MM.1S (cell line): ENCODE data around the gene FRMD3.

Experiments
- DNase-seq: peaks from one replicate; pipeline ENCODE4 v3.0.0-alpha.2; 2015
- H2AFZ ChIP-seq: fragments of 300-600 bp; sonication (generic); 2 replicates; pipeline ENCODE4 v1.6.0; 2016; ENCODE audit warnings: antibody characterized with exemption, low read length
- H3F3A ChIP-seq: fragments of 300-600 bp; sonication (generic); 2 replicates; pipeline ENCODE4 v1.6.1; 2016; ENCODE audit warnings: mild to moderate bottlenecking, antibody characterized with exemption, low read length, moderate library complexity, mixed read lengths; ENCODE audit not compliant: insufficient read depth
- H3K27ac ChIP-seq: fragments of 300-600 bp; sonication (generic); 2 replicates; pipeline ENCODE4 v1.5.1; 2016; ENCODE audit warnings: mild to moderate bottlenecking, low read length
- H3K27me3 ChIP-seq: fragments of 300-600 bp; sonication (generic); replicated peaks from 2 replicates; pipeline ENCODE4 v1.6.0; 2016; ENCODE audit warnings: low read length; ENCODE audit not compliant: insufficient read depth
- H3K36me3 ChIP-seq: fragments of 300-600 bp; sonication (generic); replicated peaks from 2 replicates; pipeline ENCODE4 v1.6.1; 2016; ENCODE audit warnings: mild to moderate bottlenecking, low read length, mixed read lengths; ENCODE audit not compliant: insufficient read depth
- H3K4me1 ChIP-seq: fragments of 300-600 bp; sonication (generic); 2 replicates; pipeline ENCODE4 v1.6.1; 2016; ENCODE audit warnings: low read length, mixed read lengths
- H3K4me2 ChIP-seq: fragments of 300-600 bp; sonication (generic); 2 replicates; pipeline ENCODE4 v1.6.0; 2016; ENCODE audit warnings: low read depth, low read length
- H3K4me3 ChIP-seq: fragments of 300-600 bp; sonication (generic); 2 replicates; pipeline ENCODE4 v1.5.1; 2016; ENCODE audit warnings: low read length, mixed read lengths
- H3K79me2 ChIP-seq: fragments of 300-600 bp; sonication (generic); 2 replicates; pipeline ENCODE4 v1.6.1; 2016; ENCODE audit warnings: mixed run types, low read length, mixed read lengths
- H3K9ac ChIP-seq: fragments of 300-600 bp; sonication (generic); 2 replicates; pipeline ENCODE4 v1.6.1; 2016; ENCODE audit warnings: low read length, mixed read lengths
- H3K9me2 ChIP-seq: fragments of 300-600 bp; sonication (generic); replicated peaks from 2 replicates; pipeline ENCODE4 v1.6.1; 2016; ENCODE audit warnings: mild to moderate bottlenecking, low read length, mixed read lengths; ENCODE audit not compliant: insufficient read depth
- H3K9me3 ChIP-seq: fragments of 300-600 bp; sonication (generic); replicated peaks from 2 replicates; pipeline ENCODE4 v1.6.1; 2016; ENCODE audit warnings: mild to moderate bottlenecking, low read length, mixed read lengths; ENCODE audit not compliant: insufficient read depth
- H4K20me1 ChIP-seq: fragments of 300-600 bp; sonication (generic); 2 replicates; pipeline ENCODE4 v1.6.1; 2016; ENCODE audit warnings: mild to moderate bottlenecking, low read length, moderate library complexity, mixed read lengths; ENCODE audit not compliant: insufficient read depth
- EZH2 ChIP-seq: fragments of 300-600 bp; sonication (generic); optimal IDR thresholded peaks from 2 replicates; pipeline ENCODE3; 2017; ENCODE audit warnings: low read depth, mild to moderate bottlenecking, antibody characterized with exemption, low read length, mixed read lengths
- EZH2phosphoT487 ChIP-seq: fragments of 300-600 bp; sonication (generic); IDR thresholded peaks from 2 replicates; pipeline ENCODE4 v1.6.1; 2018; ENCODE audit warnings: antibody characterized with exemption, low read length
- TF ChIP-seq, protein P1 (sequence below): fragments of 300-600 bp; sonication (generic); IDR thresholded peaks from 2 replicates; pipeline ENCODE4 v1.5.1; 2016; ENCODE audit warnings: antibody characterized with exemption, low read length, mixed read lengths

Gene FRMD3

DNA sequence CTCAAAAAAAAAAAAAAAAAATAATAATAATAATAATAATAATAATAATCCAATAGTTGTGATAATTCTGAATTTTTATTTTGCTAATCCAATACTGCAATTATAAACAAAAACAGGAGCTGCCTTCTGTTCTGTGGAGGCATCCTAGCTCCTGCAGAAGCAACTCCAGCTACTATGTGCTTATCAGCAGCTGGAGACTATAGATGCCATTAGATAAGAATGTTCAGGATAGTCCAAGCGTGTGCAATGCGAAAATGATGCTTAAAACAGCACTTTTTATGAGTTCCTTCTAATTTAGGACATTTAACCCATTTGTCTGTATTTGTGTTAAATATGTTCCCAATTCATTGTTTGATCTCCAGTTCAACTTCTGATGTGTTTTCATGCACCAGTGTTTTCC lies 254.7 kb downstream of the FRMD3 start:
- Histone ChIP-seq H3K9ac (no peak overlapping the region), H3K79me2 (no peaks in the 10 kb centered on the region), H3K27me3 (no peaks in the 10 kb centered on the region), H2AFZ (no peak overlapping the region), H3K4me1 (no peaks in the 10 kb centered on the region), H3K4me2 (no peak overlapping the region), H3K4me3 (no peak overlapping the region), H3F3A (no peaks in the 10 kb centered on the region), H3K9me3 (no peaks in the 10 kb centered on the region), H3K36me3 (no peaks in the 10 kb centered on the region), H3K27ac (no peak overlapping the region), H3K9me2 (no peaks in the 10 kb centered on the region), H4K20me1 (no peaks in the 10 kb centered on the region)
- TF ChIP-seq, protein P1, sequence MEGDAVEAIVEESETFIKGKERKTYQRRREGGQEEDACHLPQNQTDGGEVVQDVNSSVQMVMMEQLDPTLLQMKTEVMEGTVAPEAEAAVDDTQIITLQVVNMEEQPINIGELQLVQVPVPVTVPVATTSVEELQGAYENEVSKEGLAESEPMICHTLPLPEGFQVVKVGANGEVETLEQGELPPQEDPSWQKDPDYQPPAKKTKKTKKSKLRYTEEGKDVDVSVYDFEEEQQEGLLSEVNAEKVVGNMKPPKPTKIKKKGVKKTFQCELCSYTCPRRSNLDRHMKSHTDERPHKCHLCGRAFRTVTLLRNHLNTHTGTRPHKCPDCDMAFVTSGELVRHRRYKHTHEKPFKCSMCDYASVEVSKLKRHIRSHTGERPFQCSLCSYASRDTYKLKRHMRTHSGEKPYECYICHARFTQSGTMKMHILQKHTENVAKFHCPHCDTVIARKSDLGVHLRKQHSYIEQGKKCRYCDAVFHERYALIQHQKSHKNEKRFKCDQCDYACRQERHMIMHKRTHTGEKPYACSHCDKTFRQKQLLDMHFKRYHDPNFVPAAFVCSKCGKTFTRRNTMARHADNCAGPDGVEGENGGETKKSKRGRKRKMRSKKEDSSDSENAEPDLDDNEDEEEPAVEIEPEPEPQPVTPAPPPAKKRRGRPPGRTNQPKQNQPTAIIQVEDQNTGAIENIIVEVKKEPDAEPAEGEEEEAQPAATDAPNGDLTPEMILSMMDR = no peak
- no peak for TF ChIP-seq EZH2
- no peak for TF ChIP-seq EZH2phosphoT487
- no peak for DNase-seq

DNA sequence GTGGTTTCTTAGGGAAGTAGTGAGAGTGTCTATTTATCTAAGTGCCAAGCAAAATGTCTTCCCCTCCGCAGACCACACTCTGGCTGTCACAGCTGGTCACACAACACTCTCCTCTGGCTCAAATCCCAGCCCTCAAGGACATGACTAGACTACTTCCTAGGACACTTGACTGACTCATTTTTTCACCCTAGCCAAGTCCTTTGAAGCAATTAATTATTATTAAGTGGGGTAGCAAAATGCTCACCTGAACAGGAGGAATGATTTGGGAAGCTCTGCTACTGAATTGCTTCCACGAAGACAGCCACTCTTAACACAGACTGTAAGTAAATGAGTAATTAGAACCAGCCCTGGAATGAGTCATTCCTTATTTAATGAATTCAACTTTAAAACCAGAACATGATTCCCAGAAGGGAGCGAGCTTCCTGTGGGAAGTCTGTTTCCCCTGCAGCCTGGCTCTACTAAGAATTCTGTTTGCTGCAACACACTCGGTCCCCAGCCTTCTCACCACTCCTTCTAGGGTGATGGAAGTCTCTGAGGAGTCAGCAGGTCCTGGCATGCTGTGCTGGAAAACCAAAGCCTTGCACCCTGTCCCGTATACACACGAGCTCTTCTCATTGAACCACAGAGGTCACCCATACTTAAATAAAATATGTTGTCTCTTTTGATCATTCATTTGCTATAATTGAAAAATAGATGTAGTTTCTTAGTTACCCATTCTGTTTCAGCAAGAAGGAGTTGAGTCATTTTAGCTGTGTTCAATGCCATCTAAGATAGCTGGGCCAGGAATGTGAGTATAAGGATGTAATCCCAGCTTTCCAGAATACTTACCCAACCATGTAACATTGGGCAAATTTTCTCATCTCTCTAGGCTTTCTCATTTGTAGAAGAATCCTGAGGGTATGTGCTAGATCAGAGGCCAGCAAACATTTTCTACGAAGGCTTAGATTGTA lies 256.6 kb downstream of the FRMD3 start:
- Histone ChIP-seq H3K27ac (no peak overlapping the region), H3K9me2 (no peaks in the 10 kb centered on the region), H3K9ac (no peak overlapping the region), H3K36me3 (no peaks in the 10 kb centered on the region), H2AFZ (no peak overlapping the region), H3K4me2 (no peak overlapping the region), H3K27me3 (no peaks in the 10 kb centered on the region), H3K79me2 (no peaks in the 10 kb centered on the region), H3K9me3 (no peaks in the 10 kb centered on the region), H3K4me1 (no peaks in the 10 kb centered on the region), H3K4me3 (no peak overlapping the region), H3F3A (no peaks in the 10 kb centered on the region), H4K20me1 (no peaks in the 10 kb centered on the region)
- no peak for DNase-seq
- TF ChIP-seq, protein P1 = no peak
- no peak for TF ChIP-seq EZH2

DNA sequence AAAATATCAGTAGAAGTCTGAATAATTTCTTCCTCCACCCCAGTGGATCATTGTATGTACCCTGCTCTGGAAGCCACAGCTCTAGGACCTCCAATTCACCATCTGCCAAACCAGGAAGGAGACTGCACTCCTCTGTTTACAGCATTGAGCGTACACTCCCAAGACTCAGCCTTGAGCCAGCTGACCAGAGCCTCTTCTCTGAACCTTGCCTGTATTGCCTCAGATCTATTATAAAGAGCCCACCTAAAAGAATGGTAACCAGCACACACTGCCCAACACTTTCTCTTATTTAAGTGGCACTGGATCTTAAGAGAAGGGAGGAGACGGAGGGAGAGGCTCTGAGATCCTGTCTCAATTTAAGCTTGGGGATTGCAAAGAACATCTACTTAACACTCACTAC lies 257.4 kb downstream of the FRMD3 start:
- no peaks in the 10 kb centered on the region for H3K36me3 ChIP-seq
- H3K9me3 ChIP-seq = no peaks in the 10 kb centered on the region
- no peaks in the 10 kb centered on the region for H3K4me1 ChIP-seq
- H2AFZ ChIP-seq = no peak overlapping the region
- TF ChIP-seq EZH2phosphoT487 (no peak), EZH2 (no peak)
- TF ChIP-seq, protein P1 = no peak
- H4K20me1 ChIP-seq = no peaks in the 10 kb centered on the region
- no peak overlapping the region for H3K4me2 ChIP-seq
- no peaks in the 10 kb centered on the region for H3K9me2 ChIP-seq
- no peak overlapping the region for H3K9ac ChIP-seq
- no peaks in the 10 kb centered on the region for H3K27me3 ChIP-seq
- H3K27ac ChIP-seq = no peak overlapping the region
- no peak overlapping the region for H3K4me3 ChIP-seq
- no peaks in the 10 kb centered on the region for H3F3A ChIP-seq
- H3K79me2 ChIP-seq = no peaks in the 10 kb centered on the region
- DNase-seq = no peak
